AG04450 (cell line): ENCODE data around the gene PALM2AKAP2. TPM values are rescaled to one million over a fixed set of nuclear protein-coding genes. Genes with fewer than 3 reads are reported as not detected.

Experiments used
- CTCF ChIA-PET: fragments of 300-600, 350-600 bp; formaldehyde crosslinking; extraction: SDS; loops from one replicate; lab custom pipeline; 2022; ENCODE audit warnings: antibody characterized with exemption, inconsistent platforms; lab: Charles Lee
- POLR2A ChIA-PET: fragments of 350-600 bp; formaldehyde crosslinking; extraction: SDS; loops from one replicate; lab custom pipeline; 2021; ENCODE audit warnings: antibody characterized with exemption, inconsistent platforms; lab: Yijun Ruan, JAX
- DNase-seq: peaks from one replicate; pipeline ENCODE4 v3.0.0-alpha.2; 2011; ENCODE audit warnings: low read depth, low spot score
- H3K27ac ChIP-seq: one replicate; pipeline ENCODE4 v1.5.1; 2012; ENCODE audit warnings: low read depth, low read length, control low read depth
- H3K27me3 ChIP-seq: one replicate; pipeline ENCODE4 v1.6.0; 2012; ENCODE audit warnings: low read length; ENCODE audit not compliant: control insufficient read depth, insufficient read depth
- H3K4me3 ChIP-seq: 2 replicates; pipeline ENCODE4 v1.5.1; 2011; ENCODE audit warnings: mild to moderate bottlenecking, low read depth, low read length, control low read depth
- H3K9me3 ChIP-seq: 2 replicates; pipeline ENCODE4 v1.5.1; 2012; ENCODE audit warnings: low read length; ENCODE audit not compliant: control insufficient read depth, insufficient read depth
- polyA plus RNA-seq: library from polyadenylated mRNA; depleted of rRNA; stranded (reverse); fragments of >200 nt; gene quantifications from 2 replicates; pipeline ENCODE4 v1.2.3, GENCODE V29; 2011
- TF ChIP-seq, protein P1 (sequence below): IDR thresholded peaks from 2 replicates; pipeline ENCODE4 v1.5.1; 2011; ENCODE audit warnings: low read depth, low read length, control low read depth, inconsistent platforms

Gene PALM2AKAP2
- polyA plus RNA-seq, 1 experiment, result 4.6 TPM

DNA sequence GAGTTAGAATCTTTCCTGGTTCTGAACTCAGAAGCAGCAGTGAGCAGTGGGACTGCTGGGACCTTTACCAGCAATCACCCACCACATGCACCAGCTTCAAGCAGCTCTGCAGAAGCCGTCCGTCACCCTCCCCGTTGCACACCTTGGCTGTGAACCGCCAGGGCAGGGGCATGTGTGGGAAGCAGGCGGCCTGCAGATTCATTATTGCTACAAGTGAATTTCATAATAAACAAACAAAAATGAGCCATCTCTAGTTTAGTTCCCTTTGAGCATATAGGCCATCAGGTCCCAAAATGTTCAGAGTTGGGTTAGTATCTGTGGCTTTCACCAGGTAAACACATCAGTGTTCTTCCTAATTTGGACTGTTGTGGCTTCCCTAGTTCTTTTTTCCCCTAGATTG is 17.5 kb downstream of the PALM2AKAP2 start:
- ChIA-PET POLR2A (no interaction called here), CTCF (no interaction called here)
- TF ChIP-seq, protein P1, sequence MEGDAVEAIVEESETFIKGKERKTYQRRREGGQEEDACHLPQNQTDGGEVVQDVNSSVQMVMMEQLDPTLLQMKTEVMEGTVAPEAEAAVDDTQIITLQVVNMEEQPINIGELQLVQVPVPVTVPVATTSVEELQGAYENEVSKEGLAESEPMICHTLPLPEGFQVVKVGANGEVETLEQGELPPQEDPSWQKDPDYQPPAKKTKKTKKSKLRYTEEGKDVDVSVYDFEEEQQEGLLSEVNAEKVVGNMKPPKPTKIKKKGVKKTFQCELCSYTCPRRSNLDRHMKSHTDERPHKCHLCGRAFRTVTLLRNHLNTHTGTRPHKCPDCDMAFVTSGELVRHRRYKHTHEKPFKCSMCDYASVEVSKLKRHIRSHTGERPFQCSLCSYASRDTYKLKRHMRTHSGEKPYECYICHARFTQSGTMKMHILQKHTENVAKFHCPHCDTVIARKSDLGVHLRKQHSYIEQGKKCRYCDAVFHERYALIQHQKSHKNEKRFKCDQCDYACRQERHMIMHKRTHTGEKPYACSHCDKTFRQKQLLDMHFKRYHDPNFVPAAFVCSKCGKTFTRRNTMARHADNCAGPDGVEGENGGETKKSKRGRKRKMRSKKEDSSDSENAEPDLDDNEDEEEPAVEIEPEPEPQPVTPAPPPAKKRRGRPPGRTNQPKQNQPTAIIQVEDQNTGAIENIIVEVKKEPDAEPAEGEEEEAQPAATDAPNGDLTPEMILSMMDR, result no peak
- Histone ChIP-seq H3K9me3 (no peaks in the 10 kb centered on the region), H3K27ac (no peak overlapping the region), H3K27me3 (no peaks in the 10 kb centered on the region), H3K4me3 (no peak overlapping the region)
- no peak for DNase-seq

DNA sequence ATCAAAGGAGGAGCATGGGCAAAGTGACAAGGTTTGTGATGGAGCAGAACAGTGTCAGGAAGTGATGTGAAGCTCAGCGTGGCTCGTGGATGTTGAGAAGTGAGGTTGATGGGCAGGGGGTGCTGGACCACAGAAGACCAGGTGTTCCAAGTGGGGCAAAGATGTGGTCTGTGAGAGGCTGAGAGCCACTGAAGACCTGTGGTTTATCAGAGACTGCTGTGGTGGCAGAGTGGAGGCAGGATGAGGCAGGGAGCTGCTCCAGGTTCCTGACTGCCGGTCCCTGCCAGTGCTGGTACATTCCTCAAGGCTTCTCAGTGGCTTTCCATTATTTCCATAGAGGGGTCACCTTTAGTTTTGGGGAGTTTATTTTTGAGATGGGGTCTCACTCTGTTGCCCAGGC is 19.1 kb downstream of the PALM2AKAP2 start:
- POLR2A ChIA-PET, result interaction anchor here (0.8 kb wide), 1 partner anchor 17 kb away, joined by 3 read pairs; no protein-coding TSS in a partner anchor
- CTCF ChIA-PET, result interaction anchor here (0.6 to 1.5 kb wide), 4 partner anchors 18 to 44 kb away, joined by 3 to 6 read pairs (median 4); no protein-coding TSS in a partner anchor

DNA sequence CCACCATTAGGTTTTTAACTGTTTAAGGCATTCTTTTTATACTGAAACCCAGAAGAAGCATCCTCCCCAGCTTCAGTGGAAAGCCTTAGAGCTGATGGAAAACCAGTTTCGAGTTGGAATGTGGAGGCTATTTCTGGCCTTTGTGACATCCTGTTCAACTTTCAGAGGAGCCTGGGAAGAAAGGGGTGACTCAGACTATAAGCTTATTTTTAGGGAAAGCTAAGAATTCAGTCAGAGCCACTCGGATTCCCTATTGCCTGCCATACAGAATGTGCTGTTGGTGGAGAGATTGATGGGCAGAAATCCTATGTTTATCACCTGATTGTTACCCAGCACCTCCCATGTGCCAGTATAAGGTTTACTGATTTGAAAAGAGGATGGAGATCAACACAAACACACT is 19.8 kb downstream of the PALM2AKAP2 start:
- Histone ChIP-seq H3K27ac (peak overlapping the region; percentile 53), H3K9me3 (no peaks in the 10 kb centered on the region), H3K27me3 (no peaks in the 10 kb centered on the region), H3K4me3 (no peak overlapping the region)
- POLR2A ChIA-PET, result interaction anchor here (0.8 kb wide), 1 partner anchor 17 kb away, joined by 3 read pairs; no protein-coding TSS in a partner anchor
- no peak for DNase-seq
- TF ChIP-seq, protein P1, result no peak
- CTCF ChIA-PET, result interaction anchor here (1.3 to 2.3 kb wide), 3 partner anchors 18 to 20 kb away, joined by 3 to 7 read pairs (median 4); no protein-coding TSS in a partner anchor

More for the DNA sequence above, 19.1 kb downstream of the PALM2AKAP2 start:
- Histone ChIP-seq H3K9me3 (no peaks in the 10 kb centered on the region), H3K27me3 (no peaks in the 10 kb centered on the region), H3K27ac (peak overlapping the region; percentile 53), H3K4me3 (no peak overlapping the region)
- TF ChIP-seq, protein P1, result no peak
- no peak for DNase-seq

DNA sequence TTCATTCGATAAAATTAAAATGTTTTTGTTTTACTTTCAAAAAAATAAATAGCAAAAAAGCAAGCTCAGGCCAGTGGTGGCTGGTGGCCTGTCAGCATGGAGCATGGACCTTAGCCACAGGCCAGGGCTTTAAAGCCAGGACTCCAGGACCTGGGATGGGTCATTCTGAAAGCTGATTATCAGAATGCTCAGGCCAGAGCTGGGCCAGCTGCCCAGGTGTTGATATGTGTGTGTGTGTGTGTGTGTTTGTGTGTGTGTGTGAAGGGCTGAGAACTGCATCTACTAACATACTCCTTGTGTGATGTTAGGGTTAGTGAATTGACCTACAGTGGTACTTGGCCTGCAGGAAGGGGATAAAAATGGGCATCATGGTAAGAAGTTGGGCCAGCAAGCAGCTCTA is 21.5 kb downstream of the PALM2AKAP2 start:
- Histone ChIP-seq H3K27me3 (no peaks in the 10 kb centered on the region), H3K27ac (no peak overlapping the region), H3K4me3 (no peak overlapping the region), H3K9me3 (no peaks in the 10 kb centered on the region)
- POLR2A ChIA-PET, result no interaction called here
- CTCF ChIA-PET, result interaction anchor here (1.5 to 2.3 kb wide), 2 partner anchors 16 to 227 kb away, joined by 3 to 7 read pairs; no protein-coding TSS in a partner anchor
- TF ChIP-seq, protein P1, result no peak
- no peak for DNase-seq

DNA sequence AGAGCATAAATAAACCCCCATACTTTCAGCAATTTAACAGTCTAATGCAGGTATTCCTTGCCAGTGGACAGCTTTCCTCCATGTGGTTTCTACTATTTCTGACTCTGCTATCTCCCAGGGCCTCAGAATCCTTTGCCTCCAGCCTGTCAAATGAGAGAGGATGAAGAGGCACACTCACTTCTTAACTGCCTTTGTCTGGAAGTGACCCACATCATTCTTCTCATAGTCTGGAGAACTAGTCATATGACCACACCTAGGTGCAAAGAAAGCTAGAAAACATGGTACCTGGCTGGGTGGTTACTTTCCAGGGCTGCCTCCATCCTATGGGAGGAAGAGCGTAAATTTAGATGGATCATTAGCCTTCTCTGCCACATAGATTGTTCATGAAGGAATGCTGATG is 22.5 kb downstream of the PALM2AKAP2 start:
- Histone ChIP-seq H3K27ac (no peak overlapping the region), H3K9me3 (no peaks in the 10 kb centered on the region), H3K27me3 (no peaks in the 10 kb centered on the region), H3K4me3 (no peak overlapping the region)
- no peak for DNase-seq
- ChIA-PET CTCF (interaction anchor here (1.5 kb wide), 1 partner anchor 228 kb away, joined by 3 read pairs; no protein-coding TSS in a partner anchor), POLR2A (no interaction called here)
- TF ChIP-seq, protein P1, result no peak
